PC-9 (cell line): Measurements from ENCODE around the gene MKKS.

Experiments
- CTCF ChIP-seq: fragments of 200-600 bp; sonication (generic); conservative IDR thresholded peaks from 2 replicates; pipeline ENCODE4 v1.6.1; 2017; ENCODE audit warnings: mixed run types, antibody characterized with exemption, mild to moderate bottlenecking, moderate library complexity
- EZH2 ChIP-seq: fragments of 200-600 bp; sonication (generic); IDR thresholded peaks from 2 replicates; pipeline ENCODE4 v1.8.0; 2017; ENCODE audit warnings: antibody characterized with exemption, low read depth

- TF ChIP-seq CTCF, result no peak
- no peak for TF ChIP-seq EZH2
Observed at GRCh38 chr20:10434832-10435812, 1.1 kb upstream of the MKKS start, which contains the start of gene SLX4IP.
